NT2/D1 (cell line): Measurements from ENCODE around the gene PTPRN2.

Source experiments
- SUZ12 ChIP-seq: IDR thresholded peaks from 2 replicates; pipeline ENCODE4 v1.6.1; 2011; ENCODE audit not compliant: insufficient read length, insufficient read depth; ENCODE audit errors: extremely low read depth
- YY1 ChIP-seq: IDR thresholded peaks from 2 replicates; pipeline ENCODE4 v1.6.1; 2011; ENCODE audit not compliant: insufficient read length, insufficient read depth
- ZNF274 ChIP-seq: IDR thresholded peaks from 2 replicates; pipeline ENCODE4 v1.6.1; 2011; ENCODE audit warnings: mild to moderate bottlenecking, low read depth, low read length

DNA sequence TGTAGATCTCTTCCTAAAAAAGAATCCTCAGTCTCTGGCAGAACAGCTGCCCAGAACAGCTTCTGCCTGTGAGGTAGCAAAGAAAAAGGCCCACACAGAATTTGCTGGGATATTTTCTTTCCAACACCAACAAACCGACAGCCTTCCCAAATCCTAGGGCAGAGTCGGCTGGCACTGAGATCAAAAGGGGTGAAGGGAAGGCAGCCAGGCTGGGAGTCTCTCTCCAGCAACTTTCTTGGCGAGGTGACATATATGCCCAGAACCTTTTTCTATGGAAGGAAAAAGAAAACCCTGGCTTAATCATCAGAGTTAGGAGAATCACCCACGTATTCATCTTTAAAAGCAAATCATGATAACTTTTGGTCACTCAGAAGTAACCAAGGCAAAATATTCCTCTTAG, 971.2 kb downstream of the PTPRN2 start:
- no peak for TF ChIP-seq YY1
- no peak for TF ChIP-seq ZNF274
- TF ChIP-seq SUZ12, result no peak
